Lower lobe of right lung (tissue), 2 donors: Measurements from ENCODE around the gene DLGAP4. TPM values are rescaled to one million over a fixed set of nuclear protein-coding genes. Genes with fewer than 3 reads are reported as not detected.

Experiments used
- ATAC-seq, 2 donors: fragments of 200-7000 bp; cut with Tn5 transposase; one replicate each; pipeline ENCODE4 v1.9.1; 2020 to 2022; ENCODE audit warnings: mild to moderate bottlenecking in 2 of 2, moderate library complexity in 2 of 2
- DNase-seq: peaks from one replicate; pipeline ENCODE4 v3.0.0-alpha.2; 2020
- H3K27ac ChIP-seq: fragments of 200-600 bp; one replicate; pipeline ENCODE4 v1.8.0; 2022
- H3K27me3 ChIP-seq: fragments of 200-600 bp; one replicate; pipeline ENCODE4 v1.8.0; 2022; ENCODE audit warnings: low read depth
- H3K36me3 ChIP-seq: fragments of 200-600 bp; one replicate; pipeline ENCODE4 v1.8.0; 2022; ENCODE audit warnings: mild to moderate bottlenecking
- H3K4me1 ChIP-seq: fragments of 200-600 bp; one replicate; pipeline ENCODE4 v1.8.0; 2022
- H3K4me3 ChIP-seq: fragments of 200-600 bp; one replicate; pipeline ENCODE4 v1.8.0; 2022; ENCODE audit warnings: mild to moderate bottlenecking
- H3K9me3 ChIP-seq: fragments of 200-600 bp; one replicate; pipeline ENCODE4 v1.8.0; 2022
- CTCF ChIP-seq: fragments of 200-600 bp; IDR thresholded peaks from one replicate; pipeline ENCODE4 v1.8.0; 2022; ENCODE audit warnings: antibody characterized with exemption, mild to moderate bottlenecking
- intact Hi-C: fragments of 100-400 bp; cut with DNase I; formaldehyde crosslinking; loops from one replicate; pipeline ENCODE4 v1.11.0; 2022
- total RNA-seq: library from RNA; stranded (reverse); fragmentation: NEBNext Ultra II Directional; extraction: Animal tissue kit (Norgen Biotek cat#: 25700); gene quantifications from one replicate; pipeline ENCODE4 v1.2.1, GENCODE V29; 2021
- donor health status: DM: no; HTN: yes; CAD: no; lungs with severe emphysema.

Gene DLGAP4
- total RNA-seq, 1 donor from 2014 or later: 59.3 TPM

GRCh38 chr20:36454698-36455427 lies 148.7 kb downstream of the DLGAP4 start:
- peak; percentile 85 for ATAC-seq
- Histone ChIP-seq H3K4me1 (peaks cover 9% of the 10 kb centered on the region), H3K9me3 (no peaks in the 10 kb centered on the region), H3K4me3 (no peak overlapping the region), H3K27ac (no peak overlapping the region), H3K36me3 (no peaks in the 10 kb centered on the region), H3K27me3 (no peaks in the 10 kb centered on the region)
- peak; percentile 62 for DNase-seq
- TF ChIP-seq CTCF: no peak
- intact Hi-C loops: no loop called here

GRCh38 chr20:36455972-36456625 lies 150.0 kb downstream of the DLGAP4 start:
- peaks cover 16% of the 10 kb centered on the region for H3K4me1 ChIP-seq
- no peak overlapping the region for H3K4me3 ChIP-seq
- no peak for TF ChIP-seq CTCF
- no peaks in the 10 kb centered on the region for H3K36me3 ChIP-seq
- no peak overlapping the region for H3K27ac ChIP-seq
- no peaks in the 10 kb centered on the region for H3K9me3 ChIP-seq
- DNase-seq: no peak
- intact Hi-C loops: no loop called here
- H3K27me3 ChIP-seq: no peaks in the 10 kb centered on the region
- no peak for ATAC-seq

GRCh38 chr20:36460648-36461599 lies 154.8 kb downstream of the DLGAP4 start:
- TF ChIP-seq CTCF: no peak
- H3K27me3 ChIP-seq: no peaks in the 10 kb centered on the region
- intact Hi-C loops: no loop called here
- H3K27ac ChIP-seq: peak overlapping the region; percentile 95
- DNase-seq: peak; percentile 95
- peaks cover 3% of the 10 kb centered on the region for H3K36me3 ChIP-seq
- peaks cover 41% of the 10 kb centered on the region for H3K4me1 ChIP-seq
- peak; percentile 88 to 92 for ATAC-seq
- peak overlapping the region; percentile 83 for H3K4me3 ChIP-seq
- H3K9me3 ChIP-seq: no peaks in the 10 kb centered on the region

- peaks cover 49% of the 10 kb centered on the region for H3K4me1 ChIP-seq
Observed at GRCh38 chr20:36461600-36462439, 155.7 kb downstream of the DLGAP4 start.

More at GRCh38 chr20:36461600-36462439, 155.7 kb downstream of the DLGAP4 start:
- no peaks in the 10 kb centered on the region for H3K9me3 ChIP-seq
- intact Hi-C loops: no loop called here
- peak overlapping the region; percentile 90 for H3K27ac ChIP-seq
- no peaks in the 10 kb centered on the region for H3K27me3 ChIP-seq
- peak overlapping the region; percentile 83 for H3K4me3 ChIP-seq
- ATAC-seq (peak; percentile 18 to 28), DNase-seq (peak; percentile 75)
- TF ChIP-seq CTCF: no peak
- peaks cover 3% of the 10 kb centered on the region for H3K36me3 ChIP-seq
